ENCODE data around the gene BAZ1A.

- TF ChIP-seq, protein P1, sequence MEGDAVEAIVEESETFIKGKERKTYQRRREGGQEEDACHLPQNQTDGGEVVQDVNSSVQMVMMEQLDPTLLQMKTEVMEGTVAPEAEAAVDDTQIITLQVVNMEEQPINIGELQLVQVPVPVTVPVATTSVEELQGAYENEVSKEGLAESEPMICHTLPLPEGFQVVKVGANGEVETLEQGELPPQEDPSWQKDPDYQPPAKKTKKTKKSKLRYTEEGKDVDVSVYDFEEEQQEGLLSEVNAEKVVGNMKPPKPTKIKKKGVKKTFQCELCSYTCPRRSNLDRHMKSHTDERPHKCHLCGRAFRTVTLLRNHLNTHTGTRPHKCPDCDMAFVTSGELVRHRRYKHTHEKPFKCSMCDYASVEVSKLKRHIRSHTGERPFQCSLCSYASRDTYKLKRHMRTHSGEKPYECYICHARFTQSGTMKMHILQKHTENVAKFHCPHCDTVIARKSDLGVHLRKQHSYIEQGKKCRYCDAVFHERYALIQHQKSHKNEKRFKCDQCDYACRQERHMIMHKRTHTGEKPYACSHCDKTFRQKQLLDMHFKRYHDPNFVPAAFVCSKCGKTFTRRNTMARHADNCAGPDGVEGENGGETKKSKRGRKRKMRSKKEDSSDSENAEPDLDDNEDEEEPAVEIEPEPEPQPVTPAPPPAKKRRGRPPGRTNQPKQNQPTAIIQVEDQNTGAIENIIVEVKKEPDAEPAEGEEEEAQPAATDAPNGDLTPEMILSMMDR (IDR thresholded peaks at IDR 0.05; ENCODE audit: control extremely low read depth in 1 of 3, insufficient read depth in 1 of 3, low read depth in 1 of 3, low read length in 3 of 3): no peak
- TF ChIP-seq POLR2AphosphoS5 (IDR thresholded peaks at IDR 0.05; ENCODE audit: low read depth, low read length) (no peak), EZH2 (IDR thresholded peaks at IDR 0.05; ENCODE audit: low read depth, low read length, severe bottlenecking) (no peak), RAD21 (IDR thresholded peaks at IDR 0.05 in 1 of 2, conservative IDR thresholded peaks at IDR 0.05 in 1 of 2; ENCODE audit: low read depth in 2 of 2, low read length in 2 of 2) (no peak), BACH1 (IDR thresholded peaks at IDR 0.05; ENCODE audit: low read length) (no peak), CBX8 (IDR thresholded peaks at IDR 0.05; ENCODE audit: borderline replicate concordance, low read depth, low read length) (no peak)
Measured at GRCh38 chr14:34890937-34891336, 15.8 kb upstream of the BAZ1A start.
